Esophagus (tissue), 2 donors: Measurements from ENCODE around the gene SOX6. TPM values are rescaled to one million over a fixed set of nuclear protein-coding genes. Genes with fewer than 3 reads are reported as not detected.
A peak's percentile ranks its signal among the peaks of the same experiment; 100 is the strongest.

Experiments
- H3K27ac ChIP-seq, 2 donors: one replicate each; pipeline ENCODE4 v1.5.1; 2013; ENCODE audit warnings: low read depth in 2 of 2, mild to moderate bottlenecking in 2 of 2, inconsistent platforms in 1 of 2, low read length in 1 of 2, moderate library complexity in 1 of 2
- H3K27me3 ChIP-seq, 2 donors: one replicate each; pipeline ENCODE4 v1.6.1; 2013; ENCODE audit warnings: low read length in 2 of 2, control low read depth in 1 of 2, mild to moderate bottlenecking in 1 of 2; ENCODE audit not compliant: insufficient read depth in 2 of 2, control insufficient read depth in 1 of 2
- H3K36me3 ChIP-seq, 2 donors: one replicate each; pipeline ENCODE4 v1.6.1; 2013; ENCODE audit warnings: low read length in 1 of 2; ENCODE audit not compliant: control insufficient read depth in 2 of 2, insufficient read depth in 2 of 2
- H3K4me1 ChIP-seq, 2 donors: one replicate each; pipeline ENCODE4 v1.6.1; 2013; ENCODE audit warnings: low read length in 1 of 2; ENCODE audit not compliant: control insufficient read depth in 2 of 2, insufficient read depth in 2 of 2
- H3K4me3 ChIP-seq, 2 donors: one replicate each; pipeline ENCODE4 v1.5.1; 2013; ENCODE audit warnings: low read length in 2 of 2, mild to moderate bottlenecking in 2 of 2, low read depth in 1 of 2, moderate library complexity in 1 of 2
- H3K9me3 ChIP-seq, 2 donors: one replicate each; pipeline ENCODE4 v1.6.1; 2013; ENCODE audit warnings: mild to moderate bottlenecking in 2 of 2, low read depth in 1 of 2, low read length in 1 of 2, moderate library complexity in 1 of 2; ENCODE audit not compliant: control insufficient read depth in 2 of 2, insufficient read depth in 1 of 2
- WGBS, 2 donors: extraction: QIAGEN DNeasy Blood & Tissue Kit; methylation state at CpG; one replicate each; pipeline ENCODE4 v1.1.7; 2013; 5-methylcytosine and 5-hydroxymethylcytosine counted together
- polyA plus RNA-seq, 2 donors: library from polyadenylated mRNA; stranded (reverse); fragments of 200-250 nt; gene quantifications; one replicate each; pipeline ENCODE4 v1.2.3, GENCODE V29; 2013
- donor health status: healthy with polysubstance abuse.
- donor health status: Bipolar disorder and iron deficiency.

The SOX6 gene
- polyA plus RNA-seq, 2 donors: 1.2 to 2.4 TPM

GRCh38 chr11:16111690-16112089, 244.7 kb downstream of the SOX6 start:
- no peaks in the 10 kb centered on the region for H3K27me3 ChIP-seq
- H3K4me3 ChIP-seq: peak overlapping the region in 1 of 2 donors; percentile 31
- no peaks in the 10 kb centered on the region for H3K9me3 ChIP-seq
- H3K27ac ChIP-seq: peak overlapping the region in 1 of 2 donors; percentile 24
- H3K36me3 ChIP-seq: no peaks in the 10 kb centered on the region
- 58 to 67% methylated on average over 2 of the region's 2 CpGs for WGBS, 2 donors
- H3K4me1 ChIP-seq: no peaks in the 10 kb centered on the region

- H3K4me1 ChIP-seq: no peaks in the 10 kb centered on the region
- WGBS, 2 donors: 35 to 37% methylated on average over 2 of the region's 2 CpGs
- H3K9me3 ChIP-seq: no peaks in the 10 kb centered on the region
- no peaks in the 10 kb centered on the region for H3K36me3 ChIP-seq
- no peak overlapping the region for H3K27ac ChIP-seq
- H3K4me3 ChIP-seq: no peak overlapping the region
- no peaks in the 10 kb centered on the region for H3K27me3 ChIP-seq
These were observed 245.5 kb downstream of the SOX6 start for GRCh38 chr11:16110886-16111285.

- 39 to 42% methylated on average over 2 of the region's 2 CpGs for WGBS, 2 donors
- no peaks in the 10 kb centered on the region for H3K4me1 ChIP-seq
- no peak overlapping the region for H3K4me3 ChIP-seq
- H3K27ac ChIP-seq: no peak overlapping the region
- H3K27me3 ChIP-seq: no peaks in the 10 kb centered on the region
- H3K9me3 ChIP-seq: no peaks in the 10 kb centered on the region
- no peaks in the 10 kb centered on the region for H3K36me3 ChIP-seq
These were observed 256.9 kb downstream of the SOX6 start for GRCh38 chr11:16099343-16099900.

- H3K27ac ChIP-seq: peak overlapping the region; percentile 22 to 52
- H3K36me3 ChIP-seq: no peaks in the 10 kb centered on the region
- H3K4me3 ChIP-seq: no peak overlapping the region
- WGBS, 2 donors: 49 to 55% methylated on average over 3 of the region's 3 CpGs
- H3K4me1 ChIP-seq: no peaks in the 10 kb centered on the region
- H3K9me3 ChIP-seq: no peaks in the 10 kb centered on the region
- no peaks in the 10 kb centered on the region for H3K27me3 ChIP-seq
These were observed 257.7 kb downstream of the SOX6 start for GRCh38 chr11:16098526-16099205.

GRCh38 chr11:16097543-16097942, 258.8 kb downstream of the SOX6 start:
- WGBS, 2 donors: 32 to 48% methylated on average over 2 of the region's 2 CpGs
- no peak overlapping the region for H3K4me3 ChIP-seq
- no peaks in the 10 kb centered on the region for H3K9me3 ChIP-seq
- H3K27ac ChIP-seq: no peak overlapping the region
- H3K27me3 ChIP-seq: no peaks in the 10 kb centered on the region
- H3K4me1 ChIP-seq: no peaks in the 10 kb centered on the region
- no peaks in the 10 kb centered on the region for H3K36me3 ChIP-seq

GRCh38 chr11:16096336-16096735, 260.0 kb downstream of the SOX6 start:
- H3K27me3 ChIP-seq: no peaks in the 10 kb centered on the region
- no peaks in the 10 kb centered on the region for H3K9me3 ChIP-seq
- H3K4me3 ChIP-seq: no peak overlapping the region
- H3K36me3 ChIP-seq: no peaks in the 10 kb centered on the region
- 69 to 79% methylated on average over 2 of the region's 2 CpGs for whole genome bisulfite sequencing, 2 donors
- H3K4me1 ChIP-seq: no peaks in the 10 kb centered on the region
- no peak overlapping the region for H3K27ac ChIP-seq

GRCh38 chr11:16095756-16096155, 260.6 kb downstream of the SOX6 start:
- 83 to 86% methylated on average over 1 of the region's 1 CpG for WGBS, 2 donors
- Histone ChIP-seq H3K27ac (no peak overlapping the region), H3K9me3 (no peaks in the 10 kb centered on the region), H3K4me3 (no peak overlapping the region), H3K27me3 (no peaks in the 10 kb centered on the region), H3K36me3 (no peaks in the 10 kb centered on the region), H3K4me1 (no peaks in the 10 kb centered on the region)

- Histone ChIP-seq H3K27me3 (no peaks in the 10 kb centered on the region), H3K4me3 (no peak overlapping the region), H3K36me3 (no peaks in the 10 kb centered on the region), H3K4me1 (no peaks in the 10 kb centered on the region), H3K27ac (no peak overlapping the region), H3K9me3 (no peaks in the 10 kb centered on the region)
- 77 to 85% methylated on average over 3 of the region's 3 CpGs for WGBS, 2 donors
These were observed 262.3 kb downstream of the SOX6 start for GRCh38 chr11:16093889-16094653.

- Histone ChIP-seq H3K9me3 (no peaks in the 10 kb centered on the region), H3K4me1 (no peaks in the 10 kb centered on the region), H3K36me3 (no peaks in the 10 kb centered on the region), H3K27ac (no peak overlapping the region), H3K4me3 (no peak overlapping the region), H3K27me3 (no peaks in the 10 kb centered on the region)
- 72 to 77% methylated on average over 1 of the region's 1 CpG for WGBS, 2 donors
These were observed 264.5 kb downstream of the SOX6 start for GRCh38 chr11:16091862-16092261.
